AG04450 (cell line): ENCODE measurements around the gene BORCS8. TPM values are rescaled to one million over a fixed set of nuclear protein-coding genes. Genes with fewer than 3 reads are reported as not detected.

Source experiments
- CTCF ChIA-PET: fragments of 300-600, 350-600 bp; formaldehyde crosslinking; extraction: SDS; loops from one replicate; lab custom pipeline; 2022; ENCODE audit warnings: antibody characterized with exemption, inconsistent platforms; lab: Charles Lee
- POLR2A ChIA-PET: fragments of 350-600 bp; formaldehyde crosslinking; extraction: SDS; loops from one replicate; lab custom pipeline; 2021; ENCODE audit warnings: antibody characterized with exemption, inconsistent platforms; lab: Yijun Ruan, JAX
- DNase-seq: peaks from one replicate; pipeline ENCODE4 v3.0.0-alpha.2; 2011; ENCODE audit warnings: low read depth, low spot score
- H3K27ac ChIP-seq: one replicate; pipeline ENCODE4 v1.5.1; 2012; ENCODE audit warnings: low read depth, low read length, control low read depth
- H3K27me3 ChIP-seq: one replicate; pipeline ENCODE4 v1.6.0; 2012; ENCODE audit warnings: low read length; ENCODE audit not compliant: control insufficient read depth, insufficient read depth
- H3K4me3 ChIP-seq: 2 replicates; pipeline ENCODE4 v1.5.1; 2011; ENCODE audit warnings: mild to moderate bottlenecking, low read depth, low read length, control low read depth
- H3K9me3 ChIP-seq: 2 replicates; pipeline ENCODE4 v1.5.1; 2012; ENCODE audit warnings: low read length; ENCODE audit not compliant: control insufficient read depth, insufficient read depth
- CTCF ChIP-seq: IDR thresholded peaks from 2 replicates; pipeline ENCODE4 v1.5.1; 2011; ENCODE audit warnings: low read depth, low read length, control low read depth, inconsistent platforms
- polyA minus RNA-seq: library from RNA; depleted of rRNA, polyadenylated mRNA; stranded (reverse); fragments of >200 nt; gene quantifications from 2 replicates; pipeline ENCODE4 v1.2.3, GENCODE V29; 2011; rRNA and poly(A)+ RNA removed
- polyA plus RNA-seq: library from polyadenylated mRNA; depleted of rRNA; stranded (reverse); fragments of >200 nt; gene quantifications from 2 replicates; pipeline ENCODE4 v1.2.3, GENCODE V29; 2011; rRNA removed

The BORCS8 gene
- polyA plus RNA-seq (16.6 and 18.5 TPM in 2 replicates), polyA minus RNA-seq (11.6 and 14.5 TPM in 2 replicates)

- H3K27me3 ChIP-seq: no peaks in the 10 kb centered on the region
- H3K9me3 ChIP-seq: no peaks in the 10 kb centered on the region; the same call in 1 of the 2 replicates
- CTCF ChIA-PET: interaction anchor here (0.7 to 2.9 kb wide), 3 partner anchors 18 to 67 kb away, joined by 4 to 15 read pairs (median 6); no protein-coding TSS in a partner anchor
- peak within 1 kb of the TSS; percentile 98 for H3K4me3 ChIP-seq
- peak; percentile 98 for DNase-seq
- no peak for TF ChIP-seq CTCF
- POLR2A ChIA-PET: interaction anchor here (0.5 to 1.9 kb wide), 7 partner anchors 11 to 1773 kb away, joined by 3 to 22 read pairs (median 5); partner anchors contain the start of genes MVB12A and NR2C2AP
- peak within 1 kb of the TSS; percentile 98 for H3K27ac ChIP-seq
These were observed at the start of gene BORCS8, which contains the start of gene RFXANK for GRCh38 chr19:19192078-19192882. BORCS8 (minus strand) TSS chr19:19192152; CDS start chr19:19192117, 35 bp downstream. RFXANK (plus strand) TSS chr19:19192258; CDS start chr19:19193947, 1,689 bp downstream.

- peaks cover 6% of the 10 kb centered on the region for H3K27me3 ChIP-seq
- no peak for DNase-seq
- no peak overlapping the region for H3K27ac ChIP-seq
- no peak for TF ChIP-seq CTCF
- H3K9me3 ChIP-seq: no peaks in the 10 kb centered on the region
- POLR2A ChIA-PET: no interaction called here
- CTCF ChIA-PET: no interaction called here
- no peak overlapping the region for H3K4me3 ChIP-seq
These were observed 48.5 kb upstream of the BORCS8 start for GRCh38 chr19:19240476-19240875.

GRCh38 chr19:19239675-19240074, 47.7 kb upstream of the BORCS8 start:
- POLR2A ChIA-PET: no interaction called here

GRCh38 chr19:19238126-19238894, 46.4 kb upstream of the BORCS8 start:
- H3K27ac ChIP-seq: no peak overlapping the region
- ChIA-PET POLR2A (no interaction called here), CTCF (no interaction called here)
- no peak for TF ChIP-seq CTCF
- no peak overlapping the region for H3K4me3 ChIP-seq
- peaks cover 14% of the 10 kb centered on the region for H3K9me3 ChIP-seq
- DNase-seq: no peak
- peaks cover 4% of the 10 kb centered on the region for H3K27me3 ChIP-seq

More at GRCh38 chr19:19239675-19240074, 47.7 kb upstream of the BORCS8 start:
- H3K4me3 ChIP-seq: no peak overlapping the region
- no peak for DNase-seq
- H3K9me3 ChIP-seq: peaks cover 4% of the 10 kb centered on the region
- CTCF ChIA-PET: no interaction called here
- TF ChIP-seq CTCF: no peak
- H3K27ac ChIP-seq: no peak overlapping the region
- peaks cover 4% of the 10 kb centered on the region for H3K27me3 ChIP-seq
